Calu3 (cell line): Measurements from ENCODE around the gene AGBL4. TPM values are rescaled to one million over a fixed set of nuclear protein-coding genes. Genes with fewer than 3 reads are reported as not detected.

Experiments used
- BruUV-seq: library from RNA; stranded (reverse); fragments of 400-500 nt; replicated peaks from 2 replicates; lab custom pipeline; 2021; lab: Mats Ljungman, UMichigan
- CTCF ChIA-PET: fragments of 300-600 bp; sonication (Branson Sonifier 250); formaldehyde crosslinking; loops from one replicate; lab custom pipeline; 2022; ENCODE audit warnings: antibody characterized with exemption; lab: Charles Lee
- DNase-seq: peaks from one replicate; pipeline ENCODE4 v3.0.0; 2022
- H3K27ac Mint-ChIP-seq: one replicate; pipeline ENCODE4 v1.8.0; 2022; ENCODE audit warnings: mixed read lengths; ENCODE audit not compliant: unreplicated experiment
- H3K27me3 Mint-ChIP-seq: one replicate; pipeline ENCODE4 v1.8.0; 2022; ENCODE audit warnings: mixed read lengths; ENCODE audit not compliant: unreplicated experiment
- H3K36me3 Mint-ChIP-seq: one replicate; pipeline ENCODE4 v1.8.0; 2022; ENCODE audit warnings: mild to moderate bottlenecking, moderate library complexity, mixed read lengths; ENCODE audit not compliant: insufficient read depth, unreplicated experiment
- H3K4me1 Mint-ChIP-seq: one replicate; pipeline ENCODE4 v1.8.0; 2022; ENCODE audit warnings: mild to moderate bottlenecking, low read depth, mixed read lengths; ENCODE audit not compliant: unreplicated experiment
- H3K4me3 Mint-ChIP-seq: one replicate; pipeline ENCODE4 v1.8.0; 2022; ENCODE audit warnings: mild to moderate bottlenecking, low read depth, moderate library complexity, mixed read lengths; ENCODE audit not compliant: unreplicated experiment
- H3K9me3 Mint-ChIP-seq: one replicate; pipeline ENCODE4 v1.8.0; 2022; ENCODE audit warnings: low read depth, mixed read lengths; ENCODE audit not compliant: unreplicated experiment
- CTCF ChIP-seq: fragments of 200-600 bp; IDR thresholded peaks from one replicate; pipeline ENCODE4 v1.8.0; 2022; ENCODE audit warnings: antibody characterized with exemption; ENCODE audit not compliant: unreplicated experiment
- intact Hi-C: fragments of 100-400 bp; cut with micrococcal nuclease; formaldehyde crosslinking; loops from one replicate; pipeline ENCODE4 v1.10.0; 2022; ENCODE audit not compliant: unreplicated experiment
- total RNA-seq: library from RNA; stranded (reverse); gene quantifications from 2 replicates; pipeline ENCODE4 v1.2.3, GENCODE V29; 2022

Gene AGBL4
- total RNA-seq, 1 experiment from 2014 or later: not detected

- TF ChIP-seq CTCF: no peak
- no peak overlapping the region for H3K27ac Mint-ChIP-seq
- no peak overlapping the region for H3K4me3 Mint-ChIP-seq
- peaks cover 89% of the 10 kb centered on the region for H3K27me3 Mint-ChIP-seq
- no peaks in the 10 kb centered on the region for H3K36me3 Mint-ChIP-seq
- CTCF ChIA-PET: no interaction called here
- intact Hi-C loops: no loop called here
- no peak for DNase-seq
- no peaks in the 10 kb centered on the region for H3K9me3 Mint-ChIP-seq
- BruUV-seq: no TSS peak
- no peaks in the 10 kb centered on the region for H3K4me1 Mint-ChIP-seq
These were observed 1380.6 kb downstream of the AGBL4 start for GRCh38 chr1:48643193-48643592.

- no peak overlapping the region for H3K27ac Mint-ChIP-seq
- no peaks in the 10 kb centered on the region for H3K36me3 Mint-ChIP-seq
- TF ChIP-seq CTCF: no peak
- no peak for DNase-seq
- H3K4me1 Mint-ChIP-seq: no peaks in the 10 kb centered on the region
- H3K4me3 Mint-ChIP-seq: no peak overlapping the region
- H3K27me3 Mint-ChIP-seq: peaks cover 91% of the 10 kb centered on the region
- CTCF ChIA-PET: no interaction called here
- H3K9me3 Mint-ChIP-seq: no peaks in the 10 kb centered on the region
- intact Hi-C loops: loop anchor here (1.0 kb wide), 1 partner anchor 176 kb away; no protein-coding TSS in a partner anchor
- BruUV-seq: no TSS peak
These were observed 1382.8 kb downstream of the AGBL4 start for GRCh38 chr1:48640836-48641492.

GRCh38 chr1:48629867-48630266 lies 1393.9 kb downstream of the AGBL4 start:
- Mint-ChIP-seq H3K4me3 (no peak overlapping the region), H3K4me1 (no peaks in the 10 kb centered on the region), H3K27ac (no peak overlapping the region), H3K9me3 (no peaks in the 10 kb centered on the region), H3K27me3 (peaks cover 75% of the 10 kb centered on the region), H3K36me3 (no peaks in the 10 kb centered on the region)
- intact Hi-C loops: no loop called here
- TF ChIP-seq CTCF: no peak
- CTCF ChIA-PET: no interaction called here
- DNase-seq: no peak
- no TSS peak for BruUV-seq

- no peaks in the 10 kb centered on the region for H3K36me3 Mint-ChIP-seq
- H3K4me1 Mint-ChIP-seq: no peaks in the 10 kb centered on the region
- TF ChIP-seq CTCF: no peak
- H3K27me3 Mint-ChIP-seq: peaks cover 72% of the 10 kb centered on the region
- no peak for DNase-seq
- CTCF ChIA-PET: no interaction called here
- no TSS peak for BruUV-seq
- intact Hi-C loops: no loop called here
- no peaks in the 10 kb centered on the region for H3K9me3 Mint-ChIP-seq
- no peak overlapping the region for H3K27ac Mint-ChIP-seq
- no peak overlapping the region for H3K4me3 Mint-ChIP-seq
These were observed 1396.3 kb downstream of the AGBL4 start for GRCh38 chr1:48627486-48627885.
